ENCODE measurements around the gene TIMP4. TPM values are rescaled to one million over a fixed set of nuclear protein-coding genes. Genes with fewer than 3 reads are reported as not detected.

The TIMP4 gene
- total RNA-seq, 1 experiment from 2014 or later = 8.4 TPM

DNA sequence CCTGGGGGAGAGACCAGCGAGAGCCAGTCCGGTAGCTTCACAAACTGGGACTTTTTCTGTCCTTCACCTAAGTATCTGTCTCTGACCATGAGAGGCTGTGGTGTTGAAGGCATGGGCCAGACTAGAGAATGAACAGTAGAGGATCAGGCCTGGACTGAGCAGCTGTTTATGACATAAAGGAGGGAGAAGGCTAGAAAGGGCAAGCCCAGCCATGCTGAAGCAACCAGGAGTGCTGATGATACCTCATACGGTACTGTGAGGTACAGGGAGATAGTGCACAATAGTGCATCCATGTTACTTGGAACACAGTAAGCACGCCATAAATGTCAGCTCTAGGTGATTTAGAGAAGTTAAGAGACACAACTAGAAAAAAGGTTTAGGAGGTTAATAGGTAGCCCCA, 22.6 kb upstream of the TIMP4 start:
- H4K91ac ChIP-seq (ENCODE audit: insufficient read length, low read depth, low read length) = no peak overlapping the region
- TF ChIP-seq CTCF (conservative IDR thresholded peaks at IDR 0.05) = no peak
- Mint-ChIP-seq H3K36me3 (ENCODE audit: insufficient read depth in 1 of 3, low read depth in 3 of 3) (no peaks in the 10 kb centered on the region; a peak in 2 of 7 replicates), H3K27me3 (ENCODE audit: low read depth) (no peaks in the 10 kb centered on the region), H3K27ac (no peak overlapping the region), H3K4me1 (no peaks in the 10 kb centered on the region), H3K4me3 (no peak overlapping the region), H3K9me3 (no peaks in the 10 kb centered on the region)
- H4K20me1 ChIP-seq (ENCODE audit: control insufficient read depth, insufficient read depth, insufficient read length) = no peaks in the 10 kb centered on the region
- no peak overlapping the region for H2AFZ ChIP-seq (ENCODE audit: low read length)
- no peak overlapping the region for H2BK120ac ChIP-seq (ENCODE audit: low read depth, low read length, poor library complexity, severe bottlenecking)
- no peaks in the 10 kb centered on the region for H3K27me3 ChIP-seq (ENCODE audit: insufficient read depth, low read length)
- no peak overlapping the region for H3K14ac ChIP-seq (ENCODE audit: insufficient read depth, low read length)
- no peak overlapping the region for H3K18ac ChIP-seq (ENCODE audit: insufficient read length, low read depth, low read length)
- H4K5ac ChIP-seq (ENCODE audit: insufficient read length, low read depth, low read length) = no peak overlapping the region
- H2BK20ac ChIP-seq (ENCODE audit: low read depth, low read length, poor library complexity, severe bottlenecking) = no peak overlapping the region
- H3K4me1 ChIP-seq (ENCODE audit: insufficient read depth, low read length) = no peaks in the 10 kb centered on the region
- no peak overlapping the region for H3K23ac ChIP-seq (ENCODE audit: insufficient read length, low read depth, low read length)
- no peak overlapping the region for H3T11ph ChIP-seq (ENCODE audit: low read length)
- no peak overlapping the region for H2BK15ac ChIP-seq (ENCODE audit: low read depth, low read length)
- H3K4me2 ChIP-seq (ENCODE audit: insufficient read depth, insufficient read length, low read length) = no peak overlapping the region
- H3K23me2 ChIP-seq (ENCODE audit: insufficient read length, low read depth, low read length, poor library complexity, severe bottlenecking) = no peaks in the 10 kb centered on the region
- H4K8ac ChIP-seq (replicated peaks; ENCODE audit: insufficient read length, low read depth, low read length) = no peak overlapping the region
- H3K79me2 ChIP-seq (ENCODE audit: insufficient read depth, low read length) = no peaks in the 10 kb centered on the region
- no peak for DNase-seq
- no peaks in the 10 kb centered on the region for H3K79me1 ChIP-seq (ENCODE audit: insufficient read depth, low read depth, low read length, poor library complexity, severe bottlenecking)
- no peak overlapping the region for H2BK12ac ChIP-seq (ENCODE audit: insufficient read length, low read depth, low read length)
- WGBS (ENCODE audit: extremely low coverage, insufficient read length, low lambda C conversion rate) = no CpG with 5 or more reads among the region's 4 CpGs
- H3K9me3 ChIP-seq (ENCODE audit: control insufficient read depth, low read depth, low read length) = no peaks in the 10 kb centered on the region
- H3K9ac ChIP-seq (ENCODE audit: extremely low read depth, insufficient read length, low read length) = no peak overlapping the region
- H3K56ac ChIP-seq (ENCODE audit: insufficient read length, low read depth, low read length) = no peak overlapping the region
- H3K4ac ChIP-seq (ENCODE audit: low read depth, low read length) = no peak overlapping the region
- no peak overlapping the region for H2AK5ac ChIP-seq (ENCODE audit: insufficient read length, low read length)
- no peak overlapping the region for H3K27ac ChIP-seq (ENCODE audit: insufficient read length, low read depth, low read length)
- H2BK5ac ChIP-seq (ENCODE audit: insufficient read length, low read length) = no peak overlapping the region
